ENCODE measurements around the gene GON4L.
"Not testable (repeated sequence)": the region's sequence is repeated elsewhere in the genome, so short reads cannot be mapped to it uniquely, and the experiment has no call there.

DNA sequence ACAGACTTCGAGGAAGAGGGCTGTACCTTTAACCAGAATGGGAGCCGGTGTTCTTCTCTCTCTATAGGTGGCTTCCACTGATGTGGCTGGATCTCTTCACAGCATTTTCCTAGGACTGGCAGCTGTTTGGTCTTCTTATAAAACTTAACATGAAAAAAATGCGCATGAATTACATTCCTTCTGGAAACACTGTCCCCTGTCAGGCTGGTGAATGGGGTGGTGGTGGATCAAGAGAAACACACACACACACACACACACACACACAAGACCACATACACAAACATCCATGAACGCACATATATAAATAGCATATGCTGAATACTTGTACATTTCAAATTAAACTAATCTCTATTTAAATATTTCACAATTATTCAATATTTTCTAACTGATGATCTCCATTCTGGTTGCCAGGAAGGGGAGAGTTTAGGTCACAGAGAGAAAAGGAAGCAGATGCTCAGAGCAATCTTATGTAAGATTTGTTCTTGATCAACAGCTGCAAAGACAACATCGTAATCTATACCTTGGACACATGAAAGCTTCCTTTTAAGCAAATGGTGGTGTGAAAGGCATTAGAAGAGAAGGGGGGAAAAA lies 89.5 kb downstream of the GON4L start:
- TF ChIP-seq ZNF239 (tag by site-specific recombination; IDR thresholded peaks at IDR 0.05); ZNF792 (tag by site-specific recombination; IDR thresholded peaks at IDR 0.05); ZNF510 (tag by site-specific recombination; IDR thresholded peaks at IDR 0.05; ENCODE audit: insufficient replicate concordance); ZNF624 (tag by site-specific recombination; IDR thresholded peaks at IDR 0.05); ZNF2 (tag by site-specific recombination; IDR thresholded peaks at IDR 0.05): not testable (repeated sequence)
- TF ChIP-seq, protein P1, sequence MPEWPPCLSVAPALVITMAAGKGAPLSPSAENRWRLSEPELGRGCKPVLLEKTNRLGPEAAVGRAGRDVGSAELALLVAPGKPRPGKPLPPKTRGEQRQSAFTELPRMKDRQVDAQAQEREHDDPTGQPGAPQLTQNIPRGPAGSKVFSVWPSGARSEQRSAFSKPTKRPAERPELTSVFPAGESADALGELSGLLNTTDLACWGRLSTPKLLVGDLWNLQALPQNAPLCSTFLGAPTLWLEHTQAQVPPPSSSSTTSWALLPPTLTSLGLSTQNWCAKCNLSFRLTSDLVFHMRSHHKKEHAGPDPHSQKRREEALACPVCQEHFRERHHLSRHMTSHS (tag by site-specific recombination; IDR thresholded peaks at IDR 0.05), result not testable (repeated sequence)
- TF ChIP-seq, protein P2, sequence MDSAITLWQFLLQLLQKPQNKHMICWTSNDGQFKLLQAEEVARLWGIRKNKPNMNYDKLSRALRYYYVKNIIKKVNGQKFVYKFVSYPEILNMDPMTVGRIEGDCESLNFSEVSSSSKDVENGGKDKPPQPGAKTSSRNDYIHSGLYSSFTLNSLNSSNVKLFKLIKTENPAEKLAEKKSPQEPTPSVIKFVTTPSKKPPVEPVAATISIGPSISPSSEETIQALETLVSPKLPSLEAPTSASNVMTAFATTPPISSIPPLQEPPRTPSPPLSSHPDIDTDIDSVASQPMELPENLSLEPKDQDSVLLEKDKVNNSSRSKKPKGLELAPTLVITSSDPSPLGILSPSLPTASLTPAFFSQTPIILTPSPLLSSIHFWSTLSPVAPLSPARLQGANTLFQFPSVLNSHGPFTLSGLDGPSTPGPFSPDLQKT (IDR thresholded peaks at IDR 0.05; ENCODE audit: borderline replicate concordance, low read depth, low read length), result not testable (repeated sequence)
- TF ChIP-seq, protein P3, sequence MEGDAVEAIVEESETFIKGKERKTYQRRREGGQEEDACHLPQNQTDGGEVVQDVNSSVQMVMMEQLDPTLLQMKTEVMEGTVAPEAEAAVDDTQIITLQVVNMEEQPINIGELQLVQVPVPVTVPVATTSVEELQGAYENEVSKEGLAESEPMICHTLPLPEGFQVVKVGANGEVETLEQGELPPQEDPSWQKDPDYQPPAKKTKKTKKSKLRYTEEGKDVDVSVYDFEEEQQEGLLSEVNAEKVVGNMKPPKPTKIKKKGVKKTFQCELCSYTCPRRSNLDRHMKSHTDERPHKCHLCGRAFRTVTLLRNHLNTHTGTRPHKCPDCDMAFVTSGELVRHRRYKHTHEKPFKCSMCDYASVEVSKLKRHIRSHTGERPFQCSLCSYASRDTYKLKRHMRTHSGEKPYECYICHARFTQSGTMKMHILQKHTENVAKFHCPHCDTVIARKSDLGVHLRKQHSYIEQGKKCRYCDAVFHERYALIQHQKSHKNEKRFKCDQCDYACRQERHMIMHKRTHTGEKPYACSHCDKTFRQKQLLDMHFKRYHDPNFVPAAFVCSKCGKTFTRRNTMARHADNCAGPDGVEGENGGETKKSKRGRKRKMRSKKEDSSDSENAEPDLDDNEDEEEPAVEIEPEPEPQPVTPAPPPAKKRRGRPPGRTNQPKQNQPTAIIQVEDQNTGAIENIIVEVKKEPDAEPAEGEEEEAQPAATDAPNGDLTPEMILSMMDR (tag by site-specific recombination; IDR thresholded peaks at IDR 0.05), result not testable (repeated sequence)
- TF ChIP-seq, protein P4, sequence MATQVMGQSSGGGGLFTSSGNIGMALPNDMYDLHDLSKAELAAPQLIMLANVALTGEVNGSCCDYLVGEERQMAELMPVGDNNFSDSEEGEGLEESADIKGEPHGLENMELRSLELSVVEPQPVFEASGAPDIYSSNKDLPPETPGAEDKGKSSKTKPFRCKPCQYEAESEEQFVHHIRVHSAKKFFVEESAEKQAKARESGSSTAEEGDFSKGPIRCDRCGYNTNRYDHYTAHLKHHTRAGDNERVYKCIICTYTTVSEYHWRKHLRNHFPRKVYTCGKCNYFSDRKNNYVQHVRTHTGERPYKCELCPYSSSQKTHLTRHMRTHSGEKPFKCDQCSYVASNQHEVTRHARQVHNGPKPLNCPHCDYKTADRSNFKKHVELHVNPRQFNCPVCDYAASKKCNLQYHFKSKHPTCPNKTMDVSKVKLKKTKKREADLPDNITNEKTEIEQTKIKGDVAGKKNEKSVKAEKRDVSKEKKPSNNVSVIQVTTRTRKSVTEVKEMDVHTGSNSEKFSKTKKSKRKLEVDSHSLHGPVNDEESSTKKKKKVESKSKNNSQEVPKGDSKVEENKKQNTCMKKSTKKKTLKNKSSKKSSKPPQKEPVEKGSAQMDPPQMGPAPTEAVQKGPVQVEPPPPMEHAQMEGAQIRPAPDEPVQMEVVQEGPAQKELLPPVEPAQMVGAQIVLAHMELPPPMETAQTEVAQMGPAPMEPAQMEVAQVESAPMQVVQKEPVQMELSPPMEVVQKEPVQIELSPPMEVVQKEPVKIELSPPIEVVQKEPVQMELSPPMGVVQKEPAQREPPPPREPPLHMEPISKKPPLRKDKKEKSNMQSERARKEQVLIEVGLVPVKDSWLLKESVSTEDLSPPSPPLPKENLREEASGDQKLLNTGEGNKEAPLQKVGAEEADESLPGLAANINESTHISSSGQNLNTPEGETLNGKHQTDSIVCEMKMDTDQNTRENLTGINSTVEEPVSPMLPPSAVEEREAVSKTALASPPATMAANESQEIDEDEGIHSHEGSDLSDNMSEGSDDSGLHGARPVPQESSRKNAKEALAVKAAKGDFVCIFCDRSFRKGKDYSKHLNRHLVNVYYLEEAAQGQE (tag by site-specific recombination; IDR thresholded peaks at IDR 0.05), result not testable (repeated sequence)

All from HEK293 (cell line).